Measurements from ENCODE around the gene PPM1G.
"Not testable (repeated sequence)": the region's sequence is repeated elsewhere in the genome, so short reads cannot be mapped to it uniquely, and the experiment has no call there.

The PPM1G gene

GRCh38 chr2:27372937-27373336 is 36.5 kb downstream of the PPM1G start:
- DNase-seq: no peak

DNA sequence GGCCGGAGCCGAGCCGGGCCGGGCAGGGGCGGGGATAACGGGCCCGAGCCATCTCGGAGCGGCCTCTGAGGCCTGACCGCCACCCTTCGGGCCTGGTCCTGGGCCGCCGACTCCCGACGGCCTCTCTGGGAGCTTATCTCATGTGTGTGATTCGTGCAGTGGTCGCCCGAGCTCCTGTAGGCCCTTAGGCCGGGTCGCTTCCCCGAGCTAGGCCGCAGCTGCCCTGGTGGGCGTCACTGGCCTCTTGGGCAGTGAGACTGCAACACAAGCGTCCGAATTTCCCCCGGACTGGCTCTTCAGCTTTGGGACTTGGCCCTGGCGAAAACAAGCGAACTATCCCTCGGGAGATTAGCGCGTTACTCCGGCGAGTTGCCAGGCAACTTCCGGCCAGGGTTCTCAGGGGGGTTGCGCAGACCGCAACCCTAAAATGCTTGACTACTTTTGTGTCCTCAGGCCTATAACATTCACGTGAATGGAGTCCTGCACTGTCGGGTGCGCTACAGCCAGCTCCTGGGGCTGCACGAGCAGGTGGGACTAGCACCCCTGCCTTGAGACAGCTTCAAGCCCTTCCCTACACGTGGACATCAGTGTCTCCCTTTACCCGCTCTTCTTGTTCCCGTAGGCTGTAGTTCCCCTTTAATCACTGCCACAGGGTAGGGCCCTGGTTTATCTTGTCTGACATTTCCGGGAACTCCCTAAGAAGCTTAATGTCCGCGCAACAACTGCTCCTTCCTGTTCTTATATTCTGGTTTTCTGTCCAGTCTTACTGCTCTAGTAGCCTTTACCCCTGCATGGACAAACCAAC is 38.4 kb downstream of the PPM1G start:
- no peak for DNase-seq

- DNase-seq: peak; percentile 98
Measured at GRCh38 chr2:27370026-27370815, 39.2 kb downstream of the PPM1G start, which contains the start of the genes EIF2B4 and SNX17. TSS of gene EIF2B4 (minus strand) at chr2:27370338. CDS start at chr2:27370314, 24 bp downstream. TSS of gene SNX17 (plus strand) at chr2:27370616. CDS start at chr2:27370744, 128 bp downstream.

DNA sequence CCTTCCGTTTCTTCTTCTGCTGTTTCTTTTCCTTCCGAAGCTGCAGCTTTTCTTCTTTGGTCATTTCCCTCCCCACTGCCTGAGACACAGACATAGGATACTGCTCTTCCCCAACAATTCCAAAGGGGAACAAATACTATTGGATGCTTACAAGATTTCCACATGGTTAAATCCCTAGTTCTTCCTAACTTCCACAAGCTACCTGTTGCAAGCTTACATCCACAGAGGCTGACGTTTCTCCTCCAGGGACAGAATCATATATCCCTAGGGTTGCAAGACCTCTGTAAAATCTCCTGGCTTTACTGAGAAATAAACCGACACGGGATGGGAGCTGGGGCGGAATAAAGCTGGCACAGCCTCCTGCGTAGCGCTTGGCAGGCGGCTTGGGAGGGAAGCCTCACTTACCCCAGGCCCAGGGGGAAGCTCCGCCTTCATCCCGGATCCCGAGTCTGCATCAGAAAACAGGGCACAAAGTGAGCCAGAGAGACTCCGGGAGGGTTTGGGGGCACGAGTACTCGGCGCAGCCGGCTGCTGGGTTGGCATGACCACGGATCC is 39.8 kb downstream of the PPM1G start:
- no peak for DNase-seq

DNA sequence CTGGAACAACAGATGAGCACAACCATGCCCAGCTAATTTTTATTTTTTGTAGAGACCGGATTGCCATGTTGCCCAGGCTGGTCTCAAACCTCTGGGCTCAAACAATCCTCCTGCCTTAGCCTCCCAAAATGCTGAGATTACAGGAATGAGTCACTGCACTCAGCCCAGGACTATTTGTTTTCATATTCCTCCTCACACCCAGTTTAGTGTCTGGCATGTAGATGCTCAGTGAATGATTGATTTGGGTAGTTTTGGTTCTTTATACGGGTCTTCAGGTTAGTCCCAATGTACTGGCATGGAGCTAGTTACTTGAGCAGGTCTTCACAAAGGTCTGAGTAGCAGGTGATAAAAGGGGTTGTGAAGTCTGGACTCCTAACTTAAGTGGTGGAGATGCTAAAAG is 45.5 kb downstream of the PPM1G start:
- DNase-seq: no peak

GRCh38 chr2:27362678-27363420 is 46.5 kb downstream of the PPM1G start:
- DNase-seq: no peak

- peak; percentile 97 for DNase-seq
Measured at GRCh38 chr2:27356382-27357181, 52.8 kb downstream of the PPM1G start, which contains the start of gene GTF3C2. TSS of gene GTF3C2 (minus strand) at chr2:27356764. CDS start at chr2:27343554, 13,210 bp downstream.

DNA sequence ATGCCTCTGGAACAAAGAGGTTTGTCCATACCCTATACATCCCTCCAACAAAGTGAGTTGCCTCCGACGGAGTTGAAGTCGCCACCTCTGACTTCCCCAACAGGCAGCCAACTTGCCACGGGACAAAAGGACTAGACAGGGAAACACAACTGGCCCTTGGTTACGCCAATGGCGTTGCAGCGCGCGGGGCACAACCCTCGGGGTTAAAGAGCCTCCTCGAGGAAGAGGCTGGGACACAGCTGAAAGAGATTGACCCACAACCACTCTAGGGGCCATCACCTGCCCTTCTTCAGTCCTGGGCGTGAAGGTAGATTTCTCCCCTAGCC is 53.4 kb downstream of the PPM1G start:
- DNase-seq: no peak

DNA sequence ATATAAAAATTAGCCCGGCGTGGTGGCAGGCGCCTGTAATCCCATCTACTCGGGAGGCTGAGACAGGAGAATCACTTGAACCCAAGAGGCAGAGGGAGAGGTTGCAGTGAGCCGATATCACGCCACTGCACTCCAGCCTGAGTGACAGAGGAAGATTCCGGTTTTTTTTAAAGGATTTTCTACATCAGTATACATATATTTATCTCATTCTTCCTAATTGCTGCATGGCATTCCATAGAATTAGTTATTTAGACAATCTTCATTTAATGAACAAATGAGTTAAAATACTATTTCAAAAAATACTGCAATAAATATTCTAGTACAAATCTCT is 54.8 kb downstream of the PPM1G start:
- DNase-seq: no peak

DNA sequence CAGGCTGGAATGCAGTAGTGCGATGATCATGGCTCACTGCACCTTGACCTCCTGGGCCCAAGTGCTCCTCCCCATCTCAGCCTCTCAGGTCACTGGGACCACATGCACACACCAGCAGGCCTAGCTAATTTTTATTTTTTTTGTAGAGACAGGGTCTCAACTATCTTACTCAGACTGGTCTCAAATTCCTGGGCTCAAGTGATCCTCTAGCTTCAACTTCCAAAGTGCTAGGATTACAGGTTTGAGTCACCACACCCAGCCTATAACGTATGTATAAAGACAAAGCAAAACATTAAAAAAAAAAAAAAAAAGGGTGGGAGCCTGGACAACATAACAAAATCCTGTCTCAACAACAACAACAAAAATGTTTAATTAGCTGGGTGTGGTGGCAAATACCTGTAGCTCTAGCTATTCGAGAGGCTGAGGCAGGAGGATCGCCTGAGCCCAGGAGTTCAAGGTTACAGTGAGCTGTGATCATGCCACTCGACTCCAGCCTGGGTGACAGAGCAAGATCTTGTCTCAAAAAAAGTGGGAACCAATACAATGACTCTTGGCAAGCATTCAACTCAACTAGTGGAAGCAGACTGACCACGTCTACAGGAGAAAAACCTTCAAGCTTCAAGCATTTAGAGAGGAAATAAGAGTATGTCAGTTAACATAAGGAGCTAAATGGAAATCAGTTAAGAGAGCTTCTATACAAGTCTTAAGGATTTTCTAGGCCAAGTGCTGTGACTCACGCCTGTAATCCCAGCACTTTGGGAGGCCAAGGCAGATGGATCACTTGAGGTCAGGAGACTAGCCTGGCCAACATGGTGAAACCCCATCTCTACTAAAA is 55.4 kb downstream of the PPM1G start:
- DNase-seq: no peak

- DNase-seq: not testable (repeated sequence)
Measured at GRCh38 chr2:27353386-27353761, 56.0 kb downstream of the PPM1G start.

GRCh38 chr2:27351802-27352598 is 57.4 kb downstream of the PPM1G start:
- no peak for DNase-seq

- DNase-seq: no peak
Measured at GRCh38 chr2:27350106-27350693, 59.2 kb downstream of the PPM1G start.

DNA sequence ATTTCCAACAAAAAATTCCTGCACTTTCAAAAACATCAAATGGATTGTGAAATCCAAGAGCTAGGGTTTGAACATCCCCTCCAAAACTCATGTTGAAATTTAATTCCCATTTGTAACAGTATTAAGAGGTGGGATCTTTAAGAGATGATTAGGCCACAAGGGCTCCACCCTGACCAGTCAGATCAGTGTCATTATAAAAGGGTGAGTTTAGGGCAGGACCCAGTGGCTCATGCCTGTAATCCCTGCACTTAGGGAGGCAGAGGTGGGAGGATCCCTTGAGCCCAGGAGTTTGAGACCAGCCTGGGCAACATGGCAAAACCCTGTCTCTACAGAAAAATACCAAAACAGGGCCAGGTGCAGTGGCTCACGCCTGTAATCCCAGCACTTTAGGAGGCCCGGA is 61.8 kb downstream of the PPM1G start:
- DNase-seq: no peak

- no peak for DNase-seq
Measured at GRCh38 chr2:27336173-27336572, 73.2 kb downstream of the PPM1G start.

- no peak for DNase-seq
Measured at GRCh38 chr2:27335311-27335710, 74.1 kb downstream of the PPM1G start.
